B cell (primary cell): ENCODE results near the gene APMAP. TPM values are rescaled to one million over a fixed set of nuclear protein-coding genes. Genes with fewer than 3 reads are reported as not detected.

Source experiments
- ATAC-seq: fragments of 200-7000 bp; cut with Tn5 transposase; one replicate; pipeline ENCODE4 v1.10.0; 2021; ENCODE audit warnings: low read depth, mild to moderate bottlenecking, moderate number of reproducible peaks, moderate library complexity
- CTCF ChIA-PET: fragments of 350-600 bp; sonication (Branson Sonifier 250); formaldehyde crosslinking; loops from one replicate; lab custom pipeline; 2021; ENCODE audit warnings: antibody characterized with exemption, inconsistent platforms; lab: Charles Lee
- POLR2A ChIA-PET: fragments of 350-600 bp; sonication (Branson Sonifier 250); formaldehyde crosslinking; loops from one replicate; lab custom pipeline; 2021; ENCODE audit warnings: antibody characterized with exemption; lab: Charles Lee
- DNase-seq: peaks from one replicate; pipeline ENCODE4 v3.0.0; 2013
- H2AFZ ChIP-seq: 2 replicates; pipeline ENCODE4 v1.6.1; 2012; ENCODE audit warnings: mild to moderate bottlenecking, low read depth, low read length; ENCODE audit not compliant: insufficient read depth, poor library complexity, severe bottlenecking
- H3K27ac ChIP-seq, 2 donors: 1 replicate in 1 of 2; 2 replicates in 1 of 2; pipeline ENCODE4 v1.5.1; 2012 to 2013; ENCODE audit warnings: low read length in 2 of 2, mild to moderate bottlenecking in 2 of 2, moderate library complexity in 1 of 2
- H3K27me3 ChIP-seq, 4 experiments: fragments of 200-600 bp in 1 of 4; sonication (generic) in 1 of 4; replicated peaks in 1 of 4; 1 replicate in 2 of 4; 2 replicates in 2 of 4; pipeline versions ENCODE4 v1.6.1 to v1.7.0; 2013 to 2016; ENCODE audit warnings: low read length in 3 of 4, mild to moderate bottlenecking in 2 of 4, mixed read lengths in 1 of 4, moderate library complexity in 1 of 4; ENCODE audit not compliant: insufficient read depth in 4 of 4, control insufficient read depth in 3 of 4; ENCODE audit errors: control extremely low read depth in 1 of 4
- H3K36me3 ChIP-seq, 2 experiments: replicated peaks in 1 of 2; 1 replicate in 1 of 2; 2 replicates in 1 of 2; pipeline versions ENCODE4 v1.6.1 to v1.7.1; 2013; ENCODE audit warnings: low read length in 1 of 2; ENCODE audit not compliant: insufficient read depth in 2 of 2, control insufficient read depth in 1 of 2; ENCODE audit errors: control extremely low read depth in 1 of 2, extremely low read depth in 1 of 2
- H3K4me1 ChIP-seq, 2 donors: fragments of 200-600 bp in 1 of 2; sonication (generic) in 1 of 2; 1 replicate in 1 of 2; 2 replicates in 1 of 2; pipeline versions ENCODE4 v1.5.1 to v1.6.1; 2013 to 2017; ENCODE audit warnings: low read length in 2 of 2; ENCODE audit not compliant: control insufficient read depth in 2 of 2, insufficient read depth in 2 of 2
- H3K4me2 ChIP-seq: replicated peaks from 2 replicates; pipeline ENCODE3; 2012; ENCODE audit warnings: mild to moderate bottlenecking, low read depth, low read length; ENCODE audit not compliant: poor library complexity, severe bottlenecking
- H3K4me3 ChIP-seq, 5 experiments: fragments of 200-600 bp in 1 of 5; sonication (generic) in 1 of 5; 1 replicate in 3 of 5; 2 replicates in 2 of 5; pipeline versions ENCODE4 v1.5.1 to v1.7.0; 2011 to 2016; ENCODE audit warnings: low read length in 4 of 5, mild to moderate bottlenecking in 4 of 5, low read depth in 2 of 5, control low read depth in 1 of 5, moderate library complexity in 1 of 5; ENCODE audit not compliant: insufficient read depth in 1 of 5; ENCODE audit errors: control extremely low read depth in 1 of 5, extremely low read depth in 1 of 5
- H3K79me2 ChIP-seq: fragments of 200-600 bp; sonication (generic); one replicate; pipeline ENCODE4 v1.6.0; 2016; ENCODE audit warnings: low read length; ENCODE audit not compliant: control insufficient read depth, insufficient read depth
- H3K9ac ChIP-seq: fragments of 200-600 bp; sonication (generic); 2 replicates; pipeline ENCODE4 v1.6.1; 2017; ENCODE audit warnings: mild to moderate bottlenecking, low read length, moderate library complexity
- H3K9me3 ChIP-seq, 3 donors: one replicate each; pipeline versions ENCODE4 v1.6.1 to v1.7.1; 2013; ENCODE audit warnings: low read length in 2 of 3; ENCODE audit not compliant: control insufficient read depth in 2 of 3, insufficient read depth in 1 of 3; ENCODE audit errors: control extremely low read depth in 1 of 3
- H4K20me1 ChIP-seq: 2 replicates; pipeline ENCODE4 v1.6.0; 2012; ENCODE audit warnings: mild to moderate bottlenecking, low read length; ENCODE audit not compliant: insufficient read depth, control insufficient read depth, poor library complexity, severe bottlenecking
- H3K27ac Mint-ChIP-seq: one replicate; pipeline ENCODE4 v1.8.0; 2021; ENCODE audit warnings: mixed read lengths
- H3K27me3 Mint-ChIP-seq: one replicate; pipeline ENCODE4 v1.8.0; 2021; ENCODE audit warnings: mixed read lengths
- H3K4me1 Mint-ChIP-seq: one replicate; pipeline ENCODE4 v1.8.0; 2021; ENCODE audit warnings: mixed read lengths
- H3K4me3 Mint-ChIP-seq: one replicate; pipeline ENCODE4 v1.8.0; 2021; ENCODE audit warnings: mixed read lengths
- H3K9me3 Mint-ChIP-seq: one replicate; pipeline ENCODE4 v1.8.0; 2022; ENCODE audit warnings: mixed read lengths; ENCODE audit not compliant: insufficient read depth
- CTCF ChIP-seq: fragments of 200-600 bp; IDR thresholded peaks from one replicate; pipeline ENCODE4 v1.8.0; 2022; ENCODE audit warnings: antibody characterized with exemption, mild to moderate bottlenecking
- EZH2 ChIP-seq: IDR thresholded peaks from 2 replicates; pipeline ENCODE4 v1.6.1; 2012; ENCODE audit warnings: borderline replicate concordance, low read depth, mild to moderate bottlenecking, moderate library complexity, low read length; ENCODE audit not compliant: insufficient read depth, poor library complexity, severe bottlenecking
- WGBS: methylation state at CpG from one replicate; pipeline ENCODE4 v1.1.5; 2013; ENCODE audit warnings: missing lambda C conversion rate; ENCODE audit not compliant: insufficient coverage; 5-methylcytosine and 5-hydroxymethylcytosine counted together
- intact Hi-C: fragments of 100-400 bp; cut with micrococcal nuclease; formaldehyde crosslinking; loops from one replicate; pipeline ENCODE4 v1.10.0; 2022
- polyA plus RNA-seq: library from polyadenylated mRNA; depleted of rRNA; stranded (reverse); fragments of >200 nt; gene quantifications from 2 replicates; pipeline ENCODE4 v1.2.3, GENCODE V29; 2012
- total RNA-seq, 2 donors: library from RNA; stranded (reverse); fragments of 120-200 nt in 1 of 2; gene quantifications; 1 replicate in 1 of 2; 2 replicates in 1 of 2; pipeline versions ENCODE4 v1.2.3 to v1.2.4, GENCODE V29; 2013 to 2022

APMAP gene
- total and polyA plus RNA-seq, 2 donors (not counting 1 experiment from before 2014, with no cell fraction given), result 9.1 to 28.0 TPM

GRCh38 chr20:24972341-24972740 is 20.2 kb downstream of the APMAP start:
- Mint-ChIP-seq H3K27me3 (no peaks in the 10 kb centered on the region), H3K9me3 (peaks cover 8% of the 10 kb centered on the region), H3K4me1 (peaks cover 3% of the 10 kb centered on the region), H3K4me3 (no peak overlapping the region), H3K27ac (no peak overlapping the region)
- intact Hi-C loops, result no loop called here
- ChIA-PET CTCF (no interaction called here), POLR2A (no interaction called here)
- H3K4me1 ChIP-seq, result peaks cover 0 to 8% of the 10 kb centered on the region in 2 donors
- H3K27ac ChIP-seq, result no peak overlapping the region
- WGBS, result 100% methylated on average over 2 of the region's 2 CpGs
- DNase-seq (no peak), ATAC-seq (no peak)
- H3K36me3 ChIP-seq, result peaks cover 15 to 61% of the 10 kb centered on the region in 2 experiments
- H3K9me3 ChIP-seq, result peaks cover 1 to 5% (median 3%) of the 10 kb centered on the region in 3 donors
- H3K9ac ChIP-seq, result no peak overlapping the region
- TF ChIP-seq EZH2 (no peak), CTCF (no peak)
- no peaks in the 10 kb centered on the region for H4K20me1 ChIP-seq
- H2AFZ ChIP-seq, result no peak overlapping the region
- no peaks in the 10 kb centered on the region for H3K79me2 ChIP-seq
- H3K4me2 ChIP-seq, result no peak overlapping the region
- H3K4me3 ChIP-seq, result no peak overlapping the region
- no peaks in the 10 kb centered on the region for H3K27me3 ChIP-seq

- ChIA-PET CTCF (no interaction called here), POLR2A (no interaction called here)
- Mint-ChIP-seq H3K27me3 (no peaks in the 10 kb centered on the region), H3K9me3 (peaks cover 4% of the 10 kb centered on the region), H3K4me3 (no peak overlapping the region), H3K27ac (no peak overlapping the region), H3K4me1 (peaks cover 3% of the 10 kb centered on the region)
- Histone ChIP-seq H3K4me2 (no peak overlapping the region), H3K4me1 (peaks cover 0 to 8% of the 10 kb centered on the region in 2 donors), H3K4me3 (no peak overlapping the region), H3K27me3 (no peaks in the 10 kb centered on the region), H3K36me3 (peaks cover 11 to 55% of the 10 kb centered on the region in 2 experiments), H3K27ac (no peak overlapping the region), H4K20me1 (no peaks in the 10 kb centered on the region), H3K9ac (no peak overlapping the region), H3K79me2 (no peaks in the 10 kb centered on the region), H3K9me3 (peaks cover 0 to 3% (median 2%) of the 10 kb centered on the region in 3 donors), H2AFZ (no peak overlapping the region)
- ATAC-seq (no peak), DNase-seq (no peak)
- TF ChIP-seq CTCF, result no peak
- no peak for TF ChIP-seq EZH2
- intact Hi-C loops, result no loop called here
- 96% methylated on average over 5 of the region's 6 CpGs for WGBS
Observed at GRCh38 chr20:24971376-24972101, 21.0 kb downstream of the APMAP start.
